ENCODE data around the gene RYR1. TPM values are rescaled to one million over a fixed set of nuclear protein-coding genes. Genes with fewer than 3 reads are reported as not detected.

The RYR1 gene
- polyA plus RNA-seq, 1 of the 3 experiments (the other 2 are of a cell fraction) = under 0.01 TPM

- no peaks in the 10 kb centered on the region for H3K79me2 ChIP-seq (ENCODE audit: insufficient read depth)
- H3F3A ChIP-seq (replicated peaks; ENCODE audit: insufficient read depth) = no peaks in the 10 kb centered on the region
- no peaks in the 10 kb centered on the region for H3K36me3 ChIP-seq (replicated peaks in 1 of 2; ENCODE audit: control insufficient read depth in 1 of 2, insufficient read depth in 2 of 2, low read length in 1 of 2)
- H3K9ac ChIP-seq = no peak overlapping the region
- H3K9me3 ChIP-seq = no peaks in the 10 kb centered on the region
- CTCF ChIA-PET = no interaction called here
- H3K4me3 ChIP-seq (ENCODE audit: low read depth in 2 of 2, low read length in 1 of 2) = no peak overlapping the region
- no peak for DNase-seq
- H3K4me2 ChIP-seq = no peak overlapping the region
- no peaks in the 10 kb centered on the region for H4K20me1 ChIP-seq (ENCODE audit: insufficient read depth)
- POLR2A ChIA-PET = no interaction called here
- H3K4me1 ChIP-seq (ENCODE audit: control insufficient read depth in 1 of 2, insufficient read depth in 2 of 2, low read depth in 1 of 2, low read length in 1 of 2) = no peaks in the 10 kb centered on the region
- no peak for TF ChIP-seq TAF1 (IDR thresholded peaks at IDR 0.05; ENCODE audit: borderline replicate concordance, low read depth, low read length)
- no peak for TF ChIP-seq TEAD4 (IDR thresholded peaks at IDR 0.05; ENCODE audit: borderline replicate concordance, insufficient read depth)
- TF ChIP-seq POLR2AphosphoS5 (IDR thresholded peaks at IDR 0.05; ENCODE audit: low read depth, low read length) = no peak
- no peak for TF ChIP-seq MAX (IDR thresholded peaks at IDR 0.05; ENCODE audit: low read depth)
- no peak for TF ChIP-seq SIN3A (IDR thresholded peaks at IDR 0.05; ENCODE audit: borderline replicate concordance, low read depth, low read length)
- TF ChIP-seq ELF1 (IDR thresholded peaks at IDR 0.05) = no peak
- no peak for TF ChIP-seq IRF3 (IDR thresholded peaks at IDR 0.05; ENCODE audit: low read depth, low read length)
- TF ChIP-seq ZBTB33 (IDR thresholded peaks at IDR 0.05; ENCODE audit: borderline replicate concordance, low read depth) = no peak
- H3K9me2 ChIP-seq = no peaks in the 10 kb centered on the region
- no peak overlapping the region for H2AFZ ChIP-seq (ENCODE audit: low read depth)
- H3K27me3 ChIP-seq (ENCODE audit: insufficient read depth) = peaks cover 8% of the 10 kb centered on the region; the same call in 1 of the 2 replicates
- WGBS (ENCODE audit: low lambda C conversion rate) = 79% methylated on average over 15 of the region's 26 CpGs
- no peak overlapping the region for H3K27ac ChIP-seq (ENCODE audit: low read depth in 2 of 2, low read length in 1 of 2)
Observed at GRCh38 chr19:38466050-38466449, 32.6 kb downstream of the RYR1 start.

GRCh38 chr19:38467541-38468525 is 34.3 kb downstream of the RYR1 start:
- H3K4me2 ChIP-seq = no peak overlapping the region
- ChIA-PET CTCF (no interaction called here), POLR2A (no interaction called here)
- H3K27me3 ChIP-seq (ENCODE audit: insufficient read depth) = peaks cover 23% of the 10 kb centered on the region; the same call in 1 of the 2 replicates
- H4K20me1 ChIP-seq (ENCODE audit: insufficient read depth) = no peaks in the 10 kb centered on the region
- no peaks in the 10 kb centered on the region for H3K9me3 ChIP-seq
- no peaks in the 10 kb centered on the region for H3K36me3 ChIP-seq (replicated peaks in 1 of 2; ENCODE audit: control insufficient read depth in 1 of 2, insufficient read depth in 2 of 2, low read length in 1 of 2)
- H3K27ac ChIP-seq (ENCODE audit: low read depth in 2 of 2, low read length in 1 of 2) = no peak overlapping the region
- H3F3A ChIP-seq (replicated peaks; ENCODE audit: insufficient read depth) = no peaks in the 10 kb centered on the region
- no peak overlapping the region for H3K9ac ChIP-seq
- WGBS (ENCODE audit: low lambda C conversion rate) = 31% methylated on average over 17 of the region's 17 CpGs
- no peak overlapping the region for H2AFZ ChIP-seq (ENCODE audit: low read depth)
- no peak for DNase-seq
- no peaks in the 10 kb centered on the region for H3K9me2 ChIP-seq
- no peaks in the 10 kb centered on the region for H3K79me2 ChIP-seq (ENCODE audit: insufficient read depth)
- no peak overlapping the region for H3K4me3 ChIP-seq (ENCODE audit: low read depth in 2 of 2, low read length in 1 of 2)
- no peaks in the 10 kb centered on the region for H3K4me1 ChIP-seq (ENCODE audit: control insufficient read depth in 1 of 2, insufficient read depth in 2 of 2, low read depth in 1 of 2, low read length in 1 of 2)
- TF ChIP-seq GATA2 (CRISPR knock-in tag; IDR thresholded peaks at IDR 0.05) = no peak
- TF ChIP-seq FOXM1 (IDR thresholded peaks at IDR 0.05; ENCODE audit: low read depth) = no peak
- no peak for TF ChIP-seq ELF1 (IDR thresholded peaks at IDR 0.05)
- TF ChIP-seq PBX3 (IDR thresholded peaks at IDR 0.05) = no peak
- TF ChIP-seq ZBTB33 (IDR thresholded peaks at IDR 0.05; ENCODE audit: borderline replicate concordance, low read depth) = no peak
- TF ChIP-seq TEAD4 (IDR thresholded peaks at IDR 0.05; ENCODE audit: borderline replicate concordance, insufficient read depth) = no peak
- no peak for TF ChIP-seq TAF1 (IDR thresholded peaks at IDR 0.05; ENCODE audit: borderline replicate concordance, low read depth, low read length)
- no peak for TF ChIP-seq NRF1 (IDR thresholded peaks at IDR 0.05; ENCODE audit: low read depth, low read length)
- no peak for TF ChIP-seq MXI1 (IDR thresholded peaks at IDR 0.05; ENCODE audit: low read depth, low read length)
- no peak for TF ChIP-seq JUND (IDR thresholded peaks at IDR 0.05)
- TF ChIP-seq POLR2AphosphoS5 (IDR thresholded peaks at IDR 0.05; ENCODE audit: low read depth, low read length) = no peak
- TF ChIP-seq RAD21 (IDR thresholded peaks at IDR 0.05; ENCODE audit: low read length) = no peak
- no peak for TF ChIP-seq RCOR1 (IDR thresholded peaks at IDR 0.05; ENCODE audit: low read length)
- no peak for TF ChIP-seq EP300 (IDR thresholded peaks at IDR 0.05; ENCODE audit: borderline replicate concordance in 1 of 2, low read depth in 1 of 2, low read length in 1 of 2)

Measured in SK-N-SH (cell line).